HK-2 (cell line): ENCODE measurements around the gene DHX32.

Source experiments
- DNase-seq: peaks from one replicate; pipeline ENCODE4 v3.0.0-alpha.2; 2018; ENCODE audit not compliant: unreplicated experiment

Gene DHX32

DNA sequence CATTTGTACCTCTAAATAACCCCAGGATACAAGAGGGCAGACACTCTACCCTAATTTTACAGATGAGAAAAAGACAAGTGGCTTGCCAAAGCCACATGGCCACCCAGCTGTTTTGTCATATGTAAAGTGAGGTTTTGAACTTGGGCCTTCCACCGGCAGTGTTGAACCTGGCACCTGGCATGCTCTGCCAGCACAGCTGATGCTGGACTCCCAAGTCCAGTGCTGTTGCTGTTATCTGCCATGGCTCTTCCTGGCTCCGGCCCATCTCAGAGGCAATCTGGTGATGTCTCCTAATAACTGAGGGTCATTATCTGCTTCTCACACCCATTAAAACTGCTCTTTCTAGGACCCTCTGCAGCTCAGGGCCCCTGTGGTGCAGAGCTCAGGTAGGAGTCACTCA, 32.7 kb downstream of the DHX32 start:
- DNase-seq: no peak

DNA sequence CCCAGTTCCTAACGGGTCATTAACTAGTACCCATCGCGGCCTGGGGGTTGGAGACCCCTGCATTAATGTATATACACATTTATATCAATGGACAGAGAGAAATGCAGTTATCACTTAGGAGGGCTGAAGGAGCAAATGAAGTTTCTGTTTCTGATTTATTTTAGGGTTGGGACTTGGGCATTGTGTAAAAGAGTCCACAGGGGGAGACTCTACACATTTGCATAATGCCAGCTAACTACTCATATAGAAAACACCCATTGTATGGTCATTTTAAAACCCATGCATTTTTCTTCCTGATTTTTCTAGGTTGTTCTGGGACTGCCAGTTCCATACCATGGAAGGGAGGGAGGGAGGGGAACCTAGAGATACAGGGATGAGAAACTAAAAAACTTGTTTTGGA, 34.2 kb downstream of the DHX32 start:
- DNase-seq: no peak

DNA sequence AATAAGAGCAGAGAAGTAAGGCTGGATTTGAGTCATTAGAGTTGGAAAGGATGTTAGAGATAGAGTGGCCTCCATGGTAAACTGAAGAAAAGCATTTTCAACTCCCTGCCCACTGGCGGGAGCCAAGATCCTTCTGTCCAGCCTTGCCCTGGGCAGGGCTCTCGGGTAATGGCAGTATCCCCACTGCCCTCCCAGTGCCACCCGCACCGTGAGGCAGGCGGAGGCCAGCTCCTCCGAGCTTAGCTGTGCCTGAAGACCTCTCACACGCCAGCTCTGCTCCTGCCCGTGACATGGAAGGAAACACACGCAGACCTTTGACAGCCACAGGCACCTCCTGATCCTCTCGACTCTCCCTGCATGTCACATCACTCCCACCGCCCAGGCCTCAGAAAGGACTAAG, 35.5 kb downstream of the DHX32 start:
- DNase-seq: no peak

DNA sequence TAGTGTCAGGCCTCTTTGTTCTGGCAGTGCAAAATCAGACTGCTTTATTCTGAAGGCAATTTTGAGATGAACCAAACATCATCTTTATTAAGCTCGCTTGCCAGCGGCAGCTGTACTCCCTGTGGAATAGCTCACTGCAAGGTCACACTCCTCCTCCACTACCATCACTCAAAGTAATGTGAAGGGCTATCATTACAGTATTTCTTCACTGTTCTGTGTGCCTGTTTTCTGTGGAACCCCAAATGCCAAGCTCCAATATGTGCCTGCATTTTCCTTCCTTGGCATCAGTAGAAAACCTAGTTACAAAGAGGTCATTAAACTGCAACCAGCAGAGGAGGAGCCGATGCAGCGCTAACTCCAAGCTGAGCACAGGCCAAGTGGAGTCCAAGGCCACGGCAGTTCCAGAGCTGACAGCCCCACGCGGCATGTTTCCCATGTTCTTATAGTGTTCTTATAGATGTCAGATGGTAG, 36.3 kb downstream of the DHX32 start:
- DNase-seq: no peak

- DNase-seq: no peak
These were observed 37.3 kb downstream of the DHX32 start for GRCh38 chr10:125843603-125844329.

GRCh38 chr10:125840955-125841354, 40.1 kb downstream of the DHX32 start:
- no peak for DNase-seq

DNA sequence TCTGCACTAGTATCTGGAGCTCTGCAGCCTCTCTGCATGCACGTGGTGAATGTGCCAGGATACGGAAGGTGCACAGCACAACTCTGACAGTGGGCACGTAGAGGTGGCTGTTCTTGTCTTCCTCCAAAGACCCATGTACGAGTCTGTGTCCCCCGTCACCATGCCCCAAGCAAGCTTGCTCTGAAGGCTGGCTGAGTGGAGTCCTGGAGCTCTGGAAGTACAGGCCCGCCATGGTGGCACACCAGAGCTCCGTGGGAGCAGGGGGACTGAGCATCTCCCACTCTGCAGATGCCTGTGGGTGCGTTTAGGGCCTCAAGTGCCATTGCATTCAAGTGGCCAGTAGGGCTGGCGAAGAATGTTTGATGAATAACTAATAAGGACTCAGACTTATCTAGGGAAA, 40.7 kb downstream of the DHX32 start:
- DNase-seq: no peak

DNA sequence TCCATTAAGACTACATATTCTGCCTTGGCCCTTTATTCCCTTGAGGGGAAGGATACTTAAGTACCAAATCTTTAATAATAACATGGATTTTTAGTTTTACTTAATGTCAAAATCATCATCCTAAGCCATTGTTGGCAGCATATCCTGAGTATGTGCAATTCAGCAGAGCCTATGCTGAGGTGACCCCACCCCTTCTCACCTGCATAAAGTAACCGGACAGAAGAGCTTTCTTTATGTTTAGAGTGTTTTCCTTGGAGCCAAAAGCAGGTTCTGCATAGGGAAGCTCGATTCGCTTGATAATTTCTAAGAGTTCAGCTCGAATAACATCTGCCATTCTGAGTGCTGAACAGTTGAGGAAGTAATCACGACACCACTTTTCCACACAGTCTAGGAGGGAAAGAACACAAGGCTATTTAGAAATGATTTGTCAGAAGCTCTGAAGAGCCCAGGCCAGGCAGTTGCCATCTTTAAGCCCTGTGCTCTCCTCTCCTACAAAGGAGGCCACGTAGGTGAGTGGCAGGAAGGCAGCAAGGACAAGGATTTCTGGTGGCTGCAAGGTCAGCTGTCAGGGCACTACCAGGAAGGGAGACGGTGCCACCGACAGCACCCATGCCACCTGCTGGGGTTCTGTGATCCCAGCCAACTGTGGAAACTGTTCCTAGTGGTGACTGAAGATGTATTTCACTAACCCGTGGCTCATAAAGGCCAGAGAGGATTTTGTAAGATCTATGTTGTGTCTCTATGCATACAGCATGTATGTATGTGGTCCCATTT, 42.1 kb downstream of the DHX32 start:
- DNase-seq: no peak

- no peak for DNase-seq
These were observed 44.3 kb downstream of the DHX32 start for GRCh38 chr10:125836746-125837145.

- DNase-seq: no peak
These were observed 52.8 kb downstream of the DHX32 start for GRCh38 chr10:125828311-125828710.

GRCh38 chr10:125827133-125827532, 54.0 kb downstream of the DHX32 start:
- no peak for DNase-seq

DNA sequence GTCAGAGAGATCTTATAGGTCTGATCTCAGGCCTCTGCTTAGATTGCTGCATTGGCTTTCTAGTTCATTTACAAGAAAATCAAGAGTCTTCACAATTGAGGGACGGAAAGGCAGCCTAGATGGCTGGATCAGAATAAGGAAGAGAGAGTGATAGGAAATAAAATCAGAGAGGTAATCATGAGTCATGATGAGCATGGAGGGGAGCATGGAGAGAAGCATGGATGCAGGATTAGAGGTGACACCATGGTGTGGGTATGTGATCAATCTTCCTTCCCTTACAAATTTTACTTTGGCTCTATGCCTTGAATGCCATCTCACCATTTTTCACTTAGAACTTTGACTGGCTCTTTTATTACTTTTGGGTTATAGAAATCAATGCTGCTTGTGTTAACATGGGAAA, 56.4 kb downstream of the DHX32 start:
- DNase-seq: no peak

GRCh38 chr10:125823663-125824251, 57.3 kb downstream of the DHX32 start:
- DNase-seq: peak; percentile 33

GRCh38 chr10:125822878-125823662, 58.0 kb downstream of the DHX32 start, which contains the start of the genes BCCIP and UROS:
Gene BCCIP, plus strand, starts transcription at chr10:125823546. Its CDS starts 12 bp downstream, at chr10:125823558.
Gene UROS, minus strand, starts transcription at chr10:125823258. Its CDS starts 6,759 bp downstream, at chr10:125816499.
- DNase-seq: peak; percentile 92

GRCh38 chr10:125820701-125821100, 60.4 kb downstream of the DHX32 start:
- DNase-seq: no peak

- DNase-seq: no peak
These were observed 63.6 kb downstream of the DHX32 start for GRCh38 chr10:125817337-125817946.

DNA sequence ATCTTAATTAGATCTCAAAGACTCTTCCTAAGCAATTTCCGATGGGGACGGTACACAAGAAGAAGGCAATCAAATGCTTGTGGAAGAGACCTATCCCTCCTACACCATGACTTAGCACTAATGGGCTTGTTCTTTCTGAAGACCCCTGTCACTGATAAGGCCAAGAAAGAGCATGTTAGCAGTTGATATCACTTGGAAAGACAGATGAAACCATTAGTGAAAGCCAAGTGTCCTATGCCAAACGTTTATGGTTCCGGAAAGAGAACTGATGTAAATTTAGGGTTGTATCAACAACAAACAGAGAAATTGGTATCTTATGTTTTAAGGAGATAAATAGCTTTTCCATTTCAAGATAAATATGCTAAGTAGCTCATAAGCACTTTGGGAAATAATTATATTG, 64.5 kb downstream of the DHX32 start:
- DNase-seq: no peak

DNA sequence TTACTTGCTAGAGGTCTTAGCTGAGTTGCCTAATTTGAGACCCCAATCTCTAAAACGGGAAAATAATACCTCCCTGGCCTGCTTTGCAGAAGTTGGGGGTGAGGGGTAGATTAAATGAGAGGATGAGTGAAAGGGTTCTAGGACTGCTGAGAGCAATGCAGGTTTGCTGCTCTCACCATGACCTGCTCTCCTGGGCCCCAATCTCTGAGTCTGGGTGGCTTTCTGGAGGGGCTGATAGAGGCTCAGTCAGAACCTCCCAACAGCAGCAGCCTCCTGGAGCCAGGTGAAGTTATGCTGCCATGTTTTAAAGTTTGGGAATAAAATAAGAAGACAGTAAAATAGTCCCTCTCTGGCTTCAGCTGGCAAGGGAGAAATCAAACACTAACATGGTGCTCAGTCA, 65.3 kb downstream of the DHX32 start:
- no peak for DNase-seq

GRCh38 chr10:125812128-125812750, 68.9 kb downstream of the DHX32 start:
- DNase-seq: no peak

- DNase-seq: no peak
These were observed 69.8 kb downstream of the DHX32 start for GRCh38 chr10:125811251-125811650.

DNA sequence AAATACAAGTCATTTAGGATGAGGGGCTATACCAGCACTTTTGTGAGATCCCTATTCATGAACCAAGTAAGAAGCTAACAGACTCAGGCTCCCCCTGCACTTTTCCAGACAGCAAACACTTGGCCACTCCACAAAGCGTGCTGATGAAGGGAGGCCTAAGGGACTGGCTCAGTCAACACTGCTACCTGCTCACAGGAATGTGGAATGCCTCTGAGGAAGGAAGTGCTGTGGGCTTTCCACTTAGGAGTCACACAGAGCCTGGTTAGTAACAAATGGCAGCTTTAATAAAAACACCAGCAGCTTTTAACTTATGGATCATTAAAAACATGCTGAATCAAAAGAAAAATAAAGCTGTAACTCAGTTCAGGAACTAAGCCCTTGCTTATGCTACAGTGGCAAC, 73.0 kb downstream of the DHX32 start:
- no peak for DNase-seq
